Epithelial cell of proximal tubule (primary cell): ENCODE data around the gene SFMBT2. TPM values are rescaled to one million over a fixed set of nuclear protein-coding genes. Genes with fewer than 3 reads are reported as not detected.
"Not testable (repeated sequence)": the region's sequence is repeated elsewhere in the genome, so short reads cannot be mapped to it uniquely, and the experiment has no call there.

Experiments used
- DNase-seq: peaks from one replicate; pipeline ENCODE4 v3.0.0-alpha.2; 2011; ENCODE audit warnings: low read depth
- H3K4me3 ChIP-seq: 2 replicates; pipeline ENCODE4 v1.5.1; 2011; ENCODE audit warnings: low read depth, mild to moderate bottlenecking, low read length
- total RNA-seq: library from RNA; depleted of rRNA; stranded (reverse); fragments of >200 nt; gene quantifications from 2 replicates; pipeline ENCODE4 v1.2.3, GENCODE V29; 2015
- TF ChIP-seq, protein P1 (sequence below): conservative IDR thresholded peaks from 2 replicates; pipeline ENCODE4 v1.5.1; 2012; ENCODE audit warnings: low read depth, mild to moderate bottlenecking, low read length

SFMBT2 gene
- total RNA-seq, 1 donor from 2014 or later, result 2.4 TPM

- TF ChIP-seq, protein P1, sequence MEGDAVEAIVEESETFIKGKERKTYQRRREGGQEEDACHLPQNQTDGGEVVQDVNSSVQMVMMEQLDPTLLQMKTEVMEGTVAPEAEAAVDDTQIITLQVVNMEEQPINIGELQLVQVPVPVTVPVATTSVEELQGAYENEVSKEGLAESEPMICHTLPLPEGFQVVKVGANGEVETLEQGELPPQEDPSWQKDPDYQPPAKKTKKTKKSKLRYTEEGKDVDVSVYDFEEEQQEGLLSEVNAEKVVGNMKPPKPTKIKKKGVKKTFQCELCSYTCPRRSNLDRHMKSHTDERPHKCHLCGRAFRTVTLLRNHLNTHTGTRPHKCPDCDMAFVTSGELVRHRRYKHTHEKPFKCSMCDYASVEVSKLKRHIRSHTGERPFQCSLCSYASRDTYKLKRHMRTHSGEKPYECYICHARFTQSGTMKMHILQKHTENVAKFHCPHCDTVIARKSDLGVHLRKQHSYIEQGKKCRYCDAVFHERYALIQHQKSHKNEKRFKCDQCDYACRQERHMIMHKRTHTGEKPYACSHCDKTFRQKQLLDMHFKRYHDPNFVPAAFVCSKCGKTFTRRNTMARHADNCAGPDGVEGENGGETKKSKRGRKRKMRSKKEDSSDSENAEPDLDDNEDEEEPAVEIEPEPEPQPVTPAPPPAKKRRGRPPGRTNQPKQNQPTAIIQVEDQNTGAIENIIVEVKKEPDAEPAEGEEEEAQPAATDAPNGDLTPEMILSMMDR, result no peak
- no peak for DNase-seq
- H3K4me3 ChIP-seq, result no peak overlapping the region
Observed at GRCh38 chr10:7403620-7404019, 7.2 kb downstream of the SFMBT2 start.

DNA sequence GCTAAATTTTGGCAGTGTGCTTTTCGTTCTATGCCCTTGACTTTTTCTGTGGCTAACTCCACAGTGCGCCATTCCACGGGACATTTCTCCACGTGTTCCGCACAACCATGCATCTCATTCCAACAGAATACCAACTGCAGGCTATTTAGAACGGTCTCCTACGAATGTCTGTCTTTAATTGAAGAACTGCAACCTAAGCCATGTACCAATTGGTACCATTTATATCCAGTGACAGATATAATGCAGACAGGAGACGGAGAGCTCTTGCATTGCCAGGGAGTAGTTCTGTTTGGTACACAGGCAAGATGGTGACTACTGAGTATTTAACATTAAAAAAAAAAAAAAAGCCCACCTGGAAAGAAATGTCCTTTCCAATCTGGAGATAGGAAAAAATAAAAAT is 9.1 kb downstream of the SFMBT2 start:
- TF ChIP-seq, protein P1, result no peak
- no peak overlapping the region for H3K4me3 ChIP-seq
- no peak for DNase-seq

GRCh38 chr10:7401156-7401555 is 9.7 kb downstream of the SFMBT2 start:
- TF ChIP-seq, protein P1, result no peak
- no peak for DNase-seq
- H3K4me3 ChIP-seq, result no peak overlapping the region

DNA sequence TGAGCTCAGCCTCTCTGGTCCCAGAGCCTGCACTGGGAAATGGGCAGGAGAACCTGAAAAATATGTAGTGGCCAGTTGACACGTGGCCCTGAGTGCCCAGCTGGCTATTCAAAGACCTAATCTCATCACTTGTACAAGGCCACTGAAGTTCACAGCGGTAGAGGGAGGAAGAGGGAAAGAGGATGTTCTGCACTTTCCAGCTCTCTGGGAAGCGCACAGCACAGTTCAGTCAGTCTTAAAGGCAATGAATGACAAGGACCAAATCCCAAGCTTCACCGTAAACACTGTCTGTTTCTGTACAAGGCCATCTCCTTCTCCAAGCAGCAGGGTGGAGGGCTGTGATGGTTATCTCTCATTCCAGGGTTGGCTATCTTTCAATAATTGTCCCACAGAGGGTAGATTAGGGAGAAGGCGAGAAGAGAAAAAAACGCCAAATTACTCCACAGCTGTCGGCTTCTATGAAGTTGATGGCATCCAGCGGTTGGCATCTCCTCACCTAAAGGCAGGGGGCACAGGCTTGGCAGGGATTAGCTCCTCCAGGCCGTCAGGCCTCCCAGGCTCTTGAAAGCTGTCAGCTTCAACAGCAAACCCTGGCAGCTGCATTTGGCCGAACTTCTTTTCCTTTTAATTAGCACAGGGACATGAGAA is 10.6 kb downstream of the SFMBT2 start:
- TF ChIP-seq, protein P1, result no peak

GRCh38 chr10:7399533-7399932 is 11.3 kb downstream of the SFMBT2 start:
- TF ChIP-seq, protein P1, result no peak
- DNase-seq, result no peak
- no peak overlapping the region for H3K4me3 ChIP-seq

More for the DNA sequence above, 10.6 kb downstream of the SFMBT2 start:
- no peak for DNase-seq
- no peak overlapping the region for H3K4me3 ChIP-seq

GRCh38 chr10:7397049-7398035 is 13.5 kb downstream of the SFMBT2 start:
- no peak for DNase-seq
- H3K4me3 ChIP-seq, result no peak overlapping the region
- TF ChIP-seq, protein P1, result no peak

GRCh38 chr10:7392301-7392700 is 18.5 kb downstream of the SFMBT2 start:
- not testable (repeated sequence) for H3K4me3 ChIP-seq, DNase-seq
